ENCODE data around the gene CCDC110. TPM values are rescaled to one million over a fixed set of nuclear protein-coding genes. Genes with fewer than 3 reads are reported as not detected.

Gene CCDC110
- total and polyA plus RNA-seq, 9 of the 15 experiments (the other 6 are each of a cell fraction or from before 2014, with no cell fraction given) = 0.04 to 0.35 (median 0.07) TPM; not detected in 4

DNA sequence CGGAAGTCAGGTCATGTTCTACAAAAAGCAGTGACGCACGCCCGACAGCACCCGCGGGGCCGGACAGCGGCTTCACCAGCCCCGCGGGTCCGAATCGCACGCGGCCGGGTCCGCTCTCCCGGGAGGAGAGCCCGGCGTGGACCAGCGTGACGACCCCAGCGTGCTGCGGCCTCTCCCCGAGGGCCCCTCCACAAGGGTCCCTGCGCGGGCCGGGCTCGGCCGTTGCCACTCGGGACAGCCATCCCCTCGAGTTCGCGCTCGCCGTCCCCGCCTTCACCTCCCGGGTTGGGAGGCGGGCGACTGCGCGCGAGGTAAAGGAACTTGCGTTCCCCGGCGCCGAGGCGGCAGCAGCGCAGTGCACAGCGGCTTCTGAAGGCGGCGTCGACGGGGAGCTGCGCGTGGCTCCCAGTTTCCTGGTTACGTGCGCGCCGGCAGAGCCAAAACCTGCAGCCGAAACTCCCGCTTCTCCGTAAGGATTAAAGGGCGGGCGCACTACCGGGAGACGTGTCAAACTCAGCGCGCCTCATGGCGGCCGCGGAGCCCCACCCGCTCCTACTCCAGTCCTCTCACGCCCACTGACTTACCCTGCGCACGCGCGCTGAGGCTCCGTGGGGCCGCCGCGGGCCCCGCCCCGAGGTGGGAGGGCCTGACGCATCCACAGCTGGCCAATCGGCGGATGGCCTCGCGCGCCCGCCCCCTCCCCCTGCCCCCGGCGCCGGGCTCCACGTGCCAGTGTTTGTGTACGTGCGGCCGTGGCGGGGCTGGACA lies 75.4 kb downstream of the CCDC110 start (continued):
- no peak for TF ChIP-seq ELF4 (CRISPR knock-in tag; IDR thresholded peaks at IDR 0.05)
- peak; percentile 66; the same call in 1 of the 2 replicates for TF ChIP-seq HIVEP1 (CRISPR knock-in tag; IDR thresholded peaks at IDR 0.05)
- no peak for TF ChIP-seq ZNF134 (CRISPR knock-in tag; conservative IDR thresholded peaks at IDR 0.05)
- TF ChIP-seq ZC3H4 (CRISPR knock-in tag; IDR thresholded peaks at IDR 0.05; ENCODE audit: borderline replicate concordance) = no peak; the same call in 1 of the 2 replicates
- TF ChIP-seq EGR1 (conservative IDR thresholded peaks at IDR 0.05) = peak; percentile 80
- TF ChIP-seq, protein P1, sequence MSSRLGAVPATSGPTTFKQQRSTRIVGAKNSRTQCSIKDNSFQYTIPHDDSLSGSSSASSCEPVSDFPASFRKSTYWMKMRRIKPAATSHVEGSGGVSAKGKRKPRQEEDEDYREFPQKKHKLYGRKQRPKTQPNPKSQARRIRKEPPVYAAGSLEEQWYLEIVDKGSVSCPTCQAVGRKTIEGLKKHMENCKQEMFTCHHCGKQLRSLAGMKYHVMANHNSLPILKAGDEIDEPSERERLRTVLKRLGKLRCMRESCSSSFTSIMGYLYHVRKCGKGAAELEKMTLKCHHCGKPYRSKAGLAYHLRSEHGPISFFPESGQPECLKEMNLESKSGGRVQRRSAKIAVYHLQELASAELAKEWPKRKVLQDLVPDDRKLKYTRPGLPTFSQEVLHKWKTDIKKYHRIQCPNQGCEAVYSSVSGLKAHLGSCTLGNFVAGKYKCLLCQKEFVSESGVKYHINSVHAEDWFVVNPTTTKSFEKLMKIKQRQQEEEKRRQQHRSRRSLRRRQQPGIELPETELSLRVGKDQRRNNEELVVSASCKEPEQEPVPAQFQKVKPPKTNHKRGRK (tag; IDR thresholded peaks at IDR 0.05) = no peak
- TF ChIP-seq, protein P2, sequence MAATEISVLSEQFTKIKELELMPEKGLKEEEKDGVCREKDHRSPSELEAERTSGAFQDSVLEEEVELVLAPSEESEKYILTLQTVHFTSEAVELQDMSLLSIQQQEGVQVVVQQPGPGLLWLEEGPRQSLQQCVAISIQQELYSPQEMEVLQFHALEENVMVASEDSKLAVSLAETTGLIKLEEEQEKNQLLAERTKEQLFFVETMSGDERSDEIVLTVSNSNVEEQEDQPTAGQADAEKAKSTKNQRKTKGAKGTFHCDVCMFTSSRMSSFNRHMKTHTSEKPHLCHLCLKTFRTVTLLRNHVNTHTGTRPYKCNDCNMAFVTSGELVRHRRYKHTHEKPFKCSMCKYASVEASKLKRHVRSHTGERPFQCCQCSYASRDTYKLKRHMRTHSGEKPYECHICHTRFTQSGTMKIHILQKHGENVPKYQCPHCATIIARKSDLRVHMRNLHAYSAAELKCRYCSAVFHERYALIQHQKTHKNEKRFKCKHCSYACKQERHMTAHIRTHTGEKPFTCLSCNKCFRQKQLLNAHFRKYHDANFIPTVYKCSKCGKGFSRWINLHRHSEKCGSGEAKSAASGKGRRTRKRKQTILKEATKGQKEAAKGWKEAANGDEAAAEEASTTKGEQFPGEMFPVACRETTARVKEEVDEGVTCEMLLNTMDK (IDR thresholded peaks at IDR 0.05; ENCODE audit: borderline replicate concordance, insufficient read depth, low read depth, low read length, poor library complexity, severe bottlenecking) = no peak
- peak; percentile 49 for TF ChIP-seq SOX6 (IDR thresholded peaks at IDR 0.05)
- peak; percentile 78; the same call in 1 of the 2 replicates for TF ChIP-seq NR3C1 (CRISPR knock-in tag; IDR thresholded peaks at IDR 0.05)
- TF ChIP-seq, protein P3, sequence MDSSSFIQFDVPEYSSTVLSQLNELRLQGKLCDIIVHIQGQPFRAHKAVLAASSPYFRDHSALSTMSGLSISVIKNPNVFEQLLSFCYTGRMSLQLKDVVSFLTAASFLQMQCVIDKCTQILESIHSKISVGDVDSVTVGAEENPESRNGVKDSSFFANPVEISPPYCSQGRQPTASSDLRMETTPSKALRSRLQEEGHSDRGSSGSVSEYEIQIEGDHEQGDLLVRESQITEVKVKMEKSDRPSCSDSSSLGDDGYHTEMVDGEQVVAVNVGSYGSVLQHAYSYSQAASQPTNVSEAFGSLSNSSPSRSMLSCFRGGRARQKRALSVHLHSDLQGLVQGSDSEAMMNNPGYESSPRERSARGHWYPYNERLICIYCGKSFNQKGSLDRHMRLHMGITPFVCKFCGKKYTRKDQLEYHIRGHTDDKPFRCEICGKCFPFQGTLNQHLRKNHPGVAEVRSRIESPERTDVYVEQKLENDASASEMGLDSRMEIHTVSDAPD (CRISPR knock-in tag; IDR thresholded peaks at IDR 0.05) = no peak
- TF ChIP-seq HMG20B (CRISPR knock-in tag; IDR thresholded peaks at IDR 0.05) = no peak; the same call in 1 of the 2 replicates
- no peak for TF ChIP-seq SETDB1 (IDR thresholded peaks at IDR 0.05; ENCODE audit: low read length)
- TF ChIP-seq KLF13 (tag; IDR thresholded peaks at IDR 0.05; ENCODE audit: borderline replicate concordance, low read depth) = no peak
- TF ChIP-seq LCOR (CRISPR knock-in tag; IDR thresholded peaks at IDR 0.05) = peak; percentile 58
- TF ChIP-seq EWSR1 (IDR thresholded peaks at IDR 0.05; ENCODE audit: borderline replicate concordance, low read depth, partially characterized antibody) = no peak
- TF ChIP-seq TEAD1 (CRISPR knock-in tag; IDR thresholded peaks at IDR 0.05) = peak; percentile 27 to 79; a peak in 3 of 4 replicates
- no peak for TF ChIP-seq SIX5 (IDR thresholded peaks at IDR 0.05; ENCODE audit: borderline replicate concordance in 1 of 2, insufficient read depth in 1 of 2, low read depth in 1 of 2, low read length in 2 of 2)
- no peak for TF ChIP-seq GTF2F1 (IDR thresholded peaks at IDR 0.05; ENCODE audit: low read depth, low read length)
- TF ChIP-seq ZNF717 (CRISPR knock-in tag; IDR thresholded peaks at IDR 0.05) = no peak
- peak; percentile 93 for TF ChIP-seq ZNF282 (CRISPR knock-in tag; IDR thresholded peaks at IDR 0.05)
- peak; percentile 69; the same call in 1 of the 2 replicates for TF ChIP-seq ZNF175 (CRISPR knock-in tag; IDR thresholded peaks at IDR 0.05; ENCODE audit: low read depth)
- peak; percentile 86; the same call in 1 of the 2 replicates for TF ChIP-seq EHMT2 (IDR thresholded peaks at IDR 0.05)
- no peak for TF ChIP-seq ZNF584 (CRISPR knock-in tag; IDR thresholded peaks at IDR 0.05; ENCODE audit: low read depth)
- TF ChIP-seq ZNF583 (CRISPR knock-in tag; IDR thresholded peaks at IDR 0.05) = peak; percentile 72; the same call in 1 of the 2 replicates

Measured in K562 (cell line).